ENCODE results near the gene LUC7L. TPM values are rescaled to one million over a fixed set of nuclear protein-coding genes. Genes with fewer than 3 reads are reported as not detected.
"Not testable (repeated sequence)": the region's sequence is repeated elsewhere in the genome, so short reads cannot be mapped to it uniquely, and the experiment has no call there.

The LUC7L gene
- total and polyA plus RNA-seq, 9 donors, result 56.6 to 112 (median 73.5) TPM

GRCh38 chr16:228151-228851, 948 bp downstream of the LUC7L start:
- no peak for DNase-seq
- intact Hi-C loops (cut with DNase I), result no loop called here
- Histone ChIP-seq H3K9me3 (no peaks in the 10 kb centered on the region), H3K4me1 (ENCODE audit: insufficient read depth) (peaks cover 3% of the 10 kb centered on the region), H3K27me3 (no peaks in the 10 kb centered on the region), H3K27ac (peak overlapping the region; percentile 86 to 93), H3K36me3 (no peaks in the 10 kb centered on the region), H3K4me3 (peak overlapping the region; percentile 97)
- TF ChIP-seq CTCF (IDR thresholded peaks at IDR 0.05), result no peak
- no peak for TF ChIP-seq POLR2A (IDR thresholded peaks at IDR 0.05)
- no peak for TF ChIP-seq EP300 (IDR thresholded peaks at IDR 0.05)
- 9 to 13% (median 12%) methylated on average over 9 of the region's 9 CpGs for WGBS, 3 donors

- Histone ChIP-seq H3K4me1 (ENCODE audit: insufficient read depth) (no peaks in the 10 kb centered on the region), H3K36me3 (no peaks in the 10 kb centered on the region), H3K27ac (no peak overlapping the region), H3K9me3 (no peaks in the 10 kb centered on the region), H3K27me3 (no peaks in the 10 kb centered on the region), H3K4me3 (no peak overlapping the region)
- no peak for DNase-seq
- intact Hi-C loops (cut with DNase I), result no loop called here
- TF ChIP-seq EP300 (IDR thresholded peaks at IDR 0.05), result no peak
- no peak for TF ChIP-seq POLR2A (IDR thresholded peaks at IDR 0.05)
- TF ChIP-seq CTCF (IDR thresholded peaks at IDR 0.05), result no peak
- WGBS, 3 donors, result 16 to 44% (median 26%) methylated on average over 4 of the region's 4 CpGs
Observed at GRCh38 chr16:220021-220420, 9.2 kb downstream of the LUC7L start.

GRCh38 chr16:212999-213398, 16.2 kb downstream of the LUC7L start:
- H3K9me3 ChIP-seq, result no peaks in the 10 kb centered on the region
- H3K36me3 ChIP-seq, result no peaks in the 10 kb centered on the region
- H3K27me3 ChIP-seq, result no peaks in the 10 kb centered on the region
- TF ChIP-seq EP300 (IDR thresholded peaks at IDR 0.05), result no peak
- no peak for TF ChIP-seq CTCF (IDR thresholded peaks at IDR 0.05)
- no peak for TF ChIP-seq POLR2A (IDR thresholded peaks at IDR 0.05)
- 87 to 91% (median 88%) methylated on average over 3 of the region's 3 CpGs for WGBS, 3 donors
- intact Hi-C loops (cut with DNase I), result no loop called here
- no peak for DNase-seq
- no peaks in the 10 kb centered on the region for H3K4me1 ChIP-seq (ENCODE audit: insufficient read depth)
- no peak overlapping the region for H3K27ac ChIP-seq
- H3K4me3 ChIP-seq, result no peak overlapping the region

- DNase-seq; H3K27ac ChIP-seq; H3K36me3 ChIP-seq; H3K27me3 ChIP-seq; H3K9me3 ChIP-seq; H3K4me1 ChIP-seq (ENCODE audit: insufficient read depth); intact Hi-C loops (cut with DNase I); H3K4me3 ChIP-seq: not testable (repeated sequence)
- WGBS, 3 donors, result 85 to 90% (median 87%) methylated on average over 14 of the region's 14 CpGs
Observed at GRCh38 chr16:211631-212180, 17.5 kb downstream of the LUC7L start.

GRCh38 chr16:209359-209758, 19.9 kb downstream of the LUC7L start:
- H3K4me3 ChIP-seq; H3K9me3 ChIP-seq; H3K27me3 ChIP-seq; H3K4me1 ChIP-seq (ENCODE audit: insufficient read depth); DNase-seq; intact Hi-C loops (cut with DNase I); H3K36me3 ChIP-seq; H3K27ac ChIP-seq: not testable (repeated sequence)
- 81 to 88% (median 86%) methylated on average over 4 of the region's 4 CpGs for WGBS, 3 donors

- DNase-seq; H3K4me1 ChIP-seq (ENCODE audit: insufficient read depth); H3K9me3 ChIP-seq; H3K36me3 ChIP-seq; H3K27ac ChIP-seq; H3K4me3 ChIP-seq; intact Hi-C loops (cut with DNase I); H3K27me3 ChIP-seq: not testable (repeated sequence)
- WGBS, 3 donors, result 88 to 95% (median 91%) methylated on average over 9 of the region's 9 CpGs
Observed at GRCh38 chr16:204046-204445, 25.2 kb downstream of the LUC7L start.

Measured in ovary (tissue), 9 donors.